ENCODE results near the gene FGFR4.

The FGFR4 gene

DNA sequence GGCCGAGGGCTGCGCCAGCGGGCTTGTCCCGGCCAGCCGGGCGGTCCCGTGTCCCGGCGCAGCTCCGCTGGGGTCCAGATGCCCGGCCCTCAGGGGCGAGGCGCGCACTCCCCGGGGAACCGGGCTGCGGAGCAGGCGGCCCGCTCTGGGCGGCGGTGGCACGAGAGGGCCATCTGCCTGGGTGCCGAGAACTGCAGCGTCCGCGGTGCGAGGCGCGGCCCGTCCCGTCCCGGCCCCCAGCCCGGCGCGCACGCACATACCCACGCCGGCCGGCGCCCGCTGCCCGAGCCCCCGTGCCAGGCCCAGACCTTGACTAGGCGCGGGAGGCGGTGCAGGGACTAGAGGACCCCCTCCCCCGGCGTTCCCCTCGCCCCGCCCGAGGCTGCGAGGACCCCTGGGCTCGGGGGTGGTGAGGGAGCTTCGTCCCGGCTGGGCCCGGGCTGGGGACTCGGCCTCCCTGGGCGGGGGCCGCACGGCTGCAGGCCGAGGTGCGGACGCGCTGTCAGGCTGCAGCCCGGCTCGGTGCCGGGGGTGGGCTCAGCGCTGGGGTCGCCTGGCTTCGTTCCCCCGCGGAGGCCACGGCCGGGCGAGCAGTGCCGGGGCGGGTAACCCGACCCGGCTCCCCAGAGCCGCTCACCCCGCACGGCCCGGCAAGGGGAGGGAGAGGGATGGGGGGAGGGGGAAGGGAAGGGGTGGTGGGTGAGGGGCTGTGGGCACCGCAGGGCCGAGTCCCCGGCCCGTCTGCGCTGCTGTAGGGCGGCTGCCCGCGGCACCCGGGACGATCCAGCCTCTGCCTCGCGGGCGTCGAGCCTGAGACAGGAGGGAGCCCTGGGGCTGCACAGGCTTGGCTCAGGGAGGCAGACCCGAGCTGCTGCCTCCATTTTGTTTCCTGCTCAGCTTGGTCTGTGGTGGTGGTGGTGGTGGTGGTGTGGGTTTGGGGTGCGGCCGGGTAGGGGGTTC lies 45.7 kb downstream of the FGFR4 start:
- DNase-seq = no peak

- DNase-seq = peak; percentile 88
These were observed 46.6 kb downstream of the FGFR4 start, which contains the start of gene NSD1 for GRCh38 chr5:177133096-177133852. NSD1 (plus strand) TSS chr5:177133773; CDS start chr5:177135104, 1,331 bp downstream.

DNA sequence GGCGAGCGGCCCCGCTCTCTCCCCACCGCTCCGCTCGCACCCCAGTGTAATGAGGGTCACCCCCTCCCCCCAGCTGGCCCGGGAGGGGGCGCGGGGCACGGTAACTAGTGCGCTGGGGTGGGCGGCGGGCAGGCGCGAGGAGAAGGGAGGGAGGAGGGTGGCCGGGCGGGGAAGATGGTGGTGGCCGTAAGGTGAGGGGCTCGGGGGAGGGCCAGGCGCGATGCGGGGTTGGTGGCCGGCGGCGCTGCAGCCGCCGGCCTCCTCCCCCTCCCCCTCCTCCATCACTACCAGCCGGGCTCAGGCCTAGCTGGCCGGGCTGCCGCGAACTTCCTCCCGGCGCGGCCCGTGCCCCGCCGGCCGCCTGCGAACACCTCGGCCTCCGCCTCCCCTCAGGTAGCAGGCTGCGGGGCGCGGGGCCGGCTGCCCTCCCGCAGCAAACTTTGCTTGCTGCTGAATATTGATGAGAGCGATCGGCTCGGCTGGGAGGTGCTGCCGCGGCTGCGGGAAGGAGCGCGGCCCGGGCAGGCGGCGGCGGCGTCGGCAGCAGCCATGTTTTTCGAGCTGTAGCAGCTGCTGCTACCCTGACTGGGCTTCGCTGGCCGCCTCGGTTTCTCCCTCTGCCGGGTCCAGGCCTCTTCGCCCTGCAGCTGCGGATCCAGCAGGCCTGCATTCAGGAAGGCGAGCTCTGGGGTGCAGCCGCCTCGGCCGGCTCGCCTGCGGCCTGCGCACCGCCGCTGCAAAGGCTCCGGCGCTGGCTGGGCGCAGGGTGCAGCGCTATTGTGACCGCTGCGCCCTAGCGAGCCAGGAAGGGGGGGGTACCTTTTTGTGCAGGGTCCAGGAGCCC lies 47.4 kb downstream of the FGFR4 start:
- peak; percentile 41 for DNase-seq

DNA sequence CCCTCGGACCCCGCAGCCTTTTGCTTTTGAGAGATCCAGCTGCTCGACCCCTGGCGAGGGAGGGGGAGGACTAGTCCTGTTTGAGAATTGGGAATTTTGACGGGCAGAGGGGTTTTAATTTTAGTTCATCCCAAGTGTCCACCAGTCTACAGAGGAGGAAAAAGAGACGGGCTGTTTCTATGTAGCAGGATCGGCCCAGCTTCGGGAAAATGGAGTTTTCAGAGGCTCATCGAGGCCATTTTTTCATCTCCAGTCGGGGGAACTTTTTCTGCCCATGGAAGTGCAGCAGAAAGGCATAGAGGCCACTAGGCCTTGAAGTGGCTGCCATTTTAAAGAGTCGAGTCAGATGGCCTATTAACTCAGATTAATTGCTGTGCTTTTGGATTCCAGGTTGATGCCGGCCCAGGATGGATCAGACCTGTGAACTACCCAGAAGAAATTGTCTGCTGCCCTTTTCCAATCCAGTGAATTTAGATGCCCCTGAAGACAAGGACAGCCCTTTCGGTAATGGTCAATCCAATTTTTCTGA lies 48.0 kb downstream of the FGFR4 start:
- DNase-seq = no peak

- DNase-seq = no peak
These were observed 53.6 kb downstream of the FGFR4 start for GRCh38 chr5:177140312-177140711.

- no peak for DNase-seq
These were observed 54.8 kb downstream of the FGFR4 start for GRCh38 chr5:177141496-177141895.

GRCh38 chr5:177142098-177142611 lies 55.4 kb downstream of the FGFR4 start:
- no peak for DNase-seq

DNA sequence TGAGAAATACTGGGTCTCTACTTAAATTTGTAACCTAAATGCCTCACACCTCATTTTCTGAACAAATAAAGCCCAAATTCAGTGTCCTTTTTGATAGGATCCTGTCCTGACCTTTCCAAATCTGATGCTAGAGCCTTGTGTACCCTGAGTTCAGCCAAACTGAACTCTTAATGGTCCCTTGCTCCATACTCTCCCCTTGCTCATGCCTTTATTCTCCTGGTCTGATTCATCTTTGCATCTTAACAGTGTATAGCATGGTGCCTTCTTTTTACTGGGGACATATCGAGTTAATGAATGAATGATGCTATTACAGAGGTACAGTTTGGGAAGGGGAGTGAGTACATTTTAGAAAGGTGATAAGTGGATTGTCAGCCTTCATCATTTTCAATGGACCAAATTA lies 56.1 kb downstream of the FGFR4 start:
- DNase-seq = no peak

DNA sequence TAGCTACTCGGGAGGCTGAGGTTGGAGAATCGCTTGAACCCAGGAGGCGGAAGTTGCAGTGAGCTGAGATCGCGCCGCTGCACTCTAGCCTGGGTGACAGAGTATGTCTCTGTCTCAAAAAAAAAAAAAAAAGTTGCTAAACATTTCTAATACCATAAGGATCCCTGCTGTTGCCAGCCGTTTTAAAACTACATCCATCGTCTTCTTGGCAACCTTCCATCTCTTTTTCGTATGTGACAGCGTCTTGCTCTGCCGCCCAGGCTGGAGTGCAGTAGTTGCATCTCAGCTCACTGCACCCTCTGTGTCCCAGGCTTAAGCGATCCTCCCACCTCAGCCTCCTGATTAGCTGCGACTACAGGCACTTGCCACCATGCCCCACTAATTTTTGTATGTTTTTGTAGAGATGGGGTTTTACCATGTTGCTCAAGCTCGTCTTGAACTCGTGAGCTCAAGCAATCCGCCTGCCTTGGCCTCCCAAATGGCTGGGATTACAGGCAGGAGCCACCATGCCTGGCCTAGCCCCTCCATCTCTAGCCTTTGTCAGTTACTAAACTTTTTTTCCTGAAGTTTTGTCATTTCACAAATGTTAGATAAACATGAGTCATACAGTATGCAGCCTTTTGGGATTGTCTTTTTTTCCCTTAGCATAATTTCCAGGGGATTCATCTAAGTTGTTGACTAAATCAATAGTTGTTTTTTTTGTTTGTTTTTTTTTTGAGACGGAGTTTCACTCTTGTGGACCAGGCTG lies 60.4 kb downstream of the FGFR4 start:
- no peak for DNase-seq
